ENCODE data around the gene CSRP1.

GRCh38 chr1:201513498-201514243 lies 6.7 kb upstream of the CSRP1 start:
- TF ChIP-seq, protein P1, sequence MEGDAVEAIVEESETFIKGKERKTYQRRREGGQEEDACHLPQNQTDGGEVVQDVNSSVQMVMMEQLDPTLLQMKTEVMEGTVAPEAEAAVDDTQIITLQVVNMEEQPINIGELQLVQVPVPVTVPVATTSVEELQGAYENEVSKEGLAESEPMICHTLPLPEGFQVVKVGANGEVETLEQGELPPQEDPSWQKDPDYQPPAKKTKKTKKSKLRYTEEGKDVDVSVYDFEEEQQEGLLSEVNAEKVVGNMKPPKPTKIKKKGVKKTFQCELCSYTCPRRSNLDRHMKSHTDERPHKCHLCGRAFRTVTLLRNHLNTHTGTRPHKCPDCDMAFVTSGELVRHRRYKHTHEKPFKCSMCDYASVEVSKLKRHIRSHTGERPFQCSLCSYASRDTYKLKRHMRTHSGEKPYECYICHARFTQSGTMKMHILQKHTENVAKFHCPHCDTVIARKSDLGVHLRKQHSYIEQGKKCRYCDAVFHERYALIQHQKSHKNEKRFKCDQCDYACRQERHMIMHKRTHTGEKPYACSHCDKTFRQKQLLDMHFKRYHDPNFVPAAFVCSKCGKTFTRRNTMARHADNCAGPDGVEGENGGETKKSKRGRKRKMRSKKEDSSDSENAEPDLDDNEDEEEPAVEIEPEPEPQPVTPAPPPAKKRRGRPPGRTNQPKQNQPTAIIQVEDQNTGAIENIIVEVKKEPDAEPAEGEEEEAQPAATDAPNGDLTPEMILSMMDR (IDR thresholded peaks at IDR 0.05; ENCODE audit: insufficient read depth, low read length, poor library complexity, severe bottlenecking), result no peak
- TF ChIP-seq EZH2phosphoT487 (conservative IDR thresholded peaks at IDR 0.05; ENCODE audit: low read length), result no peak
